GM21737 (cell line): Measurements from ENCODE around the gene MIA.
"Not testable (repeated sequence)": the region's sequence is repeated elsewhere in the genome, so short reads cannot be mapped to it uniquely, and the experiment has no call there.

Experiments used
- ATAC-seq: cut with Tn5 transposase; IDR thresholded peaks from one replicate; pipeline ENCODE4 v1.9.1; 2021; ENCODE audit warnings: mild to moderate bottlenecking, moderate library complexity; ENCODE audit not compliant: unreplicated experiment

The MIA gene

GRCh38 chr19:40777937-40778705 lies 2.8 kb downstream of the MIA start, which contains the start of gene RAB4B:
RAB4B (plus strand) TSS chr19:40778247; CDS start chr19:40778376, 129 bp downstream.
- ATAC-seq: peak; percentile 65

GRCh38 chr19:40778706-40779284 lies 3.5 kb downstream of the MIA start:
- no peak for ATAC-seq

GRCh38 chr19:40780582-40780981 lies 5.3 kb downstream of the MIA start:
- no peak for ATAC-seq

- ATAC-seq: no peak
Measured at GRCh38 chr19:40781140-40781539, 5.8 kb downstream of the MIA start.

GRCh38 chr19:40783711-40784110 lies 8.4 kb downstream of the MIA start:
- ATAC-seq: no peak

- ATAC-seq: not testable (repeated sequence)
Measured at GRCh38 chr19:40784146-40784545, 8.8 kb downstream of the MIA start.

- ATAC-seq: no peak
Measured at GRCh38 chr19:40785526-40785925, 10.2 kb downstream of the MIA start.

- ATAC-seq: no peak
Measured at GRCh38 chr19:40786060-40787037, 11.0 kb downstream of the MIA start.

GRCh38 chr19:40791349-40791748 lies 16.0 kb downstream of the MIA start:
- ATAC-seq: no peak

- ATAC-seq: no peak
Measured at GRCh38 chr19:40791996-40792395, 16.7 kb downstream of the MIA start.

GRCh38 chr19:40797166-40797962 lies 22.0 kb downstream of the MIA start:
- ATAC-seq: no peak

- ATAC-seq: peak; percentile 25
Measured at GRCh38 chr19:40797963-40798682, 22.8 kb downstream of the MIA start.

GRCh38 chr19:40798683-40799557 lies 23.6 kb downstream of the MIA start, which contains the start of gene EGLN2:
EGLN2 (plus strand) TSS chr19:40799191; CDS start chr19:40800573, 1,382 bp downstream.
- ATAC-seq: peak; percentile 72

- no peak for ATAC-seq
Measured at GRCh38 chr19:40799558-40800338, 24.4 kb downstream of the MIA start.

- no peak for ATAC-seq
Measured at GRCh38 chr19:40800339-40800996, 25.1 kb downstream of the MIA start.

GRCh38 chr19:40800997-40801377 lies 25.7 kb downstream of the MIA start:
- no peak for ATAC-seq
